Measurements from ENCODE around the gene SIRT2.
A peak's percentile ranks its signal among the peaks of the same experiment; 100 is the strongest.
"Not testable (repeated sequence)": the region's sequence is repeated elsewhere in the genome, so short reads cannot be mapped to it uniquely, and the experiment has no call there.

The SIRT2 gene

GRCh38 chr19:38842439-38843174 is 56.8 kb downstream of the SIRT2 start:
- peak; percentile 37 for DNase-seq

DNA sequence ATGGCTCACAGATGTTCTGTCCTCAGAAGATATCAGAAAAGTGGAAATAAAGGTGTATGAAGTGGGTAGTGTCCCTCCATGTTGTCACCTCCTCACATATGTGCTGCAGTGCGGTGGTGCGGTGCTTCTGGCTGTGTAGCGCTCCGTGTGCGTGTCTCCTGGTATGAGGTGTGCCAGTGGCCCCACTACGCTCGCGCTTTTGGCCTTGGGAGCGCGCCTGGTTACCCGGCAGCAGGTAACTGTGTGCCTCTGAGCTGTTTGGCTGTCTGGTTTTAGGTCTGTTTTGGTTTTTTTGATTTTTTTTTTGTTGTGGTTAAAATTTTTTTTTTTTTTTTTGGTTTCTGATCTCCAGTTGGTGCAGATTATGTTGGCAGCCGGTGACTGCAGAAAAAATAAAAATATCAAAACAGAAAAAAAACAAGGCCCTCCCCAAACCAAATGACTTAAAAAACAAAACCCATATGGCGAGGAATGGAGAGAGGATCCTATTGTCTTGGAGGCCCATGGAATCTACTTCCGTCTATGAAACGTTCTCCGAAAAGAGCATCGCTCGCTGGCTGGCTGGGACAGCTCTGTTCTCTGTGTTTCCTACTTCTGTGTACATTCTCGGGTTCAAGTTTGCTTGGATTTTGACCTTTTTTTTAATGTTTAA is 57.5 kb downstream of the SIRT2 start:
- DNase-seq, result peak; percentile 30

DNA sequence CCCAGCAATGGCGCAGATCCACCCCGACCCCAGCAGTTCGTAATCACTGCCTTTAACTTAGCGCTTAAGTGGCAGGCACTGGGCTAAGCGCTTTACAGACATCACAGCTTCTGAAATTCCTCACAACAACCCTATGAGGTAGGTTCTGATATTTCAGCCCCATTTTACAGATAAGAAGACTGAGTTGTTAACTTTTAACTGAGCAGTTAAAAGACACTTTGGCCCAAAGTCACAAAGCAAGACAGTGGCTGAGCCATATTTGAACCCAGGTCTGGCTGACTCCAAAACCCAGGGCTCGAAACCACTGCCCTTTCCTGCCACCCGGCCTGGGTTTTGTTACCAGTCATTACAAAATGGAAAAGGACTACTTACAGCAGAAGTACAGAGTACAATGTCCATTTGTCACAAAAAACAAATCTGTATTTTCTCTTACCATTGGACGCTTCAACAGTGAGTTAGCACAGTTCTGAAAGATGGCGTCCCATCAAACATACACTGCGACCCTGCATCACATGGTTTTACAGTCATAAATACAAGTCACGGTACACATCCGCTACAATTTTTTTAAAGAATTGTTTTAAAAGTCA is 58.1 kb downstream of the SIRT2 start:
- no peak for DNase-seq

GRCh38 chr19:38840583-38840968 is 58.8 kb downstream of the SIRT2 start:
- DNase-seq, result no peak

DNA sequence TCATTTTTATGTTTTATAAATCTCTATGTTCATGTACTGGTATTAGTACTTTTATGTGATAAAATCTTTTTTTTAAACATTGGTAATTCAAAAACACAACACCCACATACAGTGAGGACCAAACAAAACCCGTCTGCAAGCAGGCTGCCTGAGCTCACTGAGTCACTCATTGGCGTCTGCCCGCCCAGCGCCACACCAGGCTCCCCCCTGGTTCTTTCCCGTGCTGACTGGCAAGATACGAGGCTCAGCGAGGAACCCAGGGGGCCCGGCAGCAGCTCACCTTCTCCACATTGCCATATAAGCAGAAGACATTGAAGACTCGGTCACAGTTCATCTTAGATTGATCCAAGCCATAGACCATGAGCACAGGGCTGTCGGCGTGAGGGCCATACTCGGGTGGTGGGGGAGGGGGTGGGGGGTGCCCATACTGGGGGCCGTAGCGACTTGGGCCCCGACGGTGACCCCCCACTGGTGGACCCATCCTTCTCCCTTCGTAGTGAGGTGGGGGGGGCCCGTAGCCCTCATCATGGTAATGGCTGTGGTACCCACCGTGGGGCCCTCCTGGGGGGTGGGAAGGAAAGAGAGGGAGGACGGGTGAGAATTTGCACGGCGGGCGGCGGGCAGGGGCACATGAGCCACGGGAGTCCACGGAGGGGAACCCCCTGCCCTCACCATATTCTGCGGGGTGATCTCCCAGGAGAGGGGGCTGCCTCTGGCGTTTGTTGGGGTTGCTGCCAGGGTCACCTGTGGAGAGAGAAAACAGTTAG is 59.4 kb downstream of the SIRT2 start:
- no peak for DNase-seq

DNA sequence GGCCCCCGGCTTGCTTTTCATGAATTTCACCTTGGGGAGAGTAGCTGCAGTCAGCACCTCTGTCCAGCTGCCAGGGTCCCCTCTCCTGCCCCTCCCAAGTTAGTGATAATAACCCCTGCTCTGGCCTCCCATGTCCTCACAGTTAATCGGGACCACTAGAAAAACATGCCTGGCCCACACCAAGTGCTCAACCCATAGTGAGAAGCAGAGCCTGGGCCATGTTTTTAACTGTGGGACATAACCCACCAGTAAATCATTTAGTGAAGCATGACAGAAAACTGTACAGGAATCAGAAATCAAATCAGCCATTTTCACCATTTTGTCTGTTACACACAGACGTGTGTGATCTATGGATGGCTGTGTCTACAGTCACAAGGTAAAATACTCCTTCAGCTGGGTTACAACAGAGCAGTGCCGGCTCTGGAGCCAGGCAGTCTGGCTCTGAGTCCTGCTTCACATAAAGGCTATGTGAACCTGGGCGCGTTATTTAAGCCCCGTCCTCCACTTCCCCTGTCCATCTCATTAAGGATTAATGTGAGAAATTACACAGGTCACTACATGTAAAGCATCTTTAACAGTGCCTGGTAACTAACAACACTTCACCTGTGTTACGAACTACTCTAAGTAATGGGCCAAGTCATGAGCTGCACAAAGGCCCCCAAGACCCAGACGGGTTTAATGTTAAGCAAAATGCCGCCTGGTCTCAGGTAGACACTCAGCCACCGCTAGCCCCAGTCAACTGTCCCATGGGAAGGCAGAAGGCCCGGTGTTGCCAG is 60.2 kb downstream of the SIRT2 start:
- DNase-seq, result no peak

DNA sequence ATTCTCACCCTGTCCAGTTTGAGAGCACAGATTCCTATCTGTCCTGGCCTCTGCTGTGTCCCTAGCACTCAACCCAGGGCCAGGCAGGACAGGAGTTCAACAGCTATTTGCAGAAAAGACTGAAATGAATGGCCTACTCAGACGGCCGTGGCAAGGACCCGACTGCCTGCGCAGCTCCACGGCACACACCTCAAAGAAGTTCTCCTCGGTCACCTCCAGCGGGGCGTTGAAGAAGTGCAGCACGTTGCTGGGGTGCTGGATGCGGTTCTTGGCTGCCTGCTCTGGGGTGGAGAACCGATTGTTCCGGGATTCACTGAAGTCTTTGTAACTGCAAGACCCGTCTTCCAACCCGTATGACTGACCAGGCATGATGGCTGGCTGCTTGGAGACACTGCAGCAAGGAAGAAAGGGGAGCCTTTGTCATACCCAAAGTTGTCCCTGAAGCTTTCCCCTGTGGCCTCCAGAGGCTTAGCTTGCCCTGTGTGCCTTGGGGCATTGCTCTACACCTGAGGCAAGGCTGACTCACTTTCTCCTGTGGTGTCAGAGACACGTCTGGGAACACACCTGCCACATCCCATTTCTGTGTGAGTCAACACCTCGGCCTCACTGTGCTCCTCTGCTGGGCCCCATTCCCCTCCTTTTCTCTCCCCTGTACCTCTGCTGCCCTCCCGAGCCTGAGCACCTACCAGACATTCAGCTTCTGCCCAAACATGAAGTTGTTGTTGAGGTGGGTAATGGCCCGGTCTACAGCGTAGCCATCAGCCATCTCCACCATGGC is 61.0 kb downstream of the SIRT2 start:
- peak; percentile 47 for DNase-seq

GRCh38 chr19:38837656-38838121 is 61.7 kb downstream of the SIRT2 start:
- DNase-seq, result no peak

DNA sequence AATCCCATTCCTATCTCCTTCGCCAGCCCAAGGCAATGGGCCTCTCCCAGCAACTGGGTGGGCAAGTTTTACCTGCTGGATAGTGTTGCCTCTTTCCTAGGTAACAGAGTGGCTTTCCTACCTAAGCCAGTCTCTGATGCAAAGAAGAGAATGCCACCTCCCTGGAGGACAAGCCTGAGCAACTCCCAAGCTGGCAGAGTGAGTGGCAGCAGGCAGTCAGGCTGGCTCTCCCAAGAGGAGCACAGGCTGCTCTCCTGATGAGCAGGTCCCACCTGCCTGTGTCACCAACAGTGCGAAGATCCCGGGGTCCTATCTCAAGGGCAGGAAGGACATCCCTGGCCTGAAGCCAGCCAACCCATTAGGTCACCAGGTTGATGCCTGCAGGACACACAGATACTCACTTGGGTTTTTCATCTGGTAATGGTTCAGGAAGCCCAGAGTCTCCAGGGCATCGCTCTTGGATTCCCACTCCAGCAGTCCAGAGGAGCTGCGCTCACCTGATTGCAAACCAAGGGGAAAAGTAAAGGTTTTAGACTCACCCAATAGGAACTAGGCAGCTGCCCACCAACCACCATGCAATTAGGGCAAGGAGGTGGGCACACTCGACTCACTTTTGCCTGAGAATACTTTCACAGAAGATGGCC is 62.3 kb downstream of the SIRT2 start:
- DNase-seq, result no peak

- DNase-seq, result no peak
Measured at GRCh38 chr19:38836159-38836982, 63.0 kb downstream of the SIRT2 start.

- no peak for DNase-seq
Measured at GRCh38 chr19:38834590-38834989, 64.8 kb downstream of the SIRT2 start.

GRCh38 chr19:38834104-38834490 is 65.3 kb downstream of the SIRT2 start:
- no peak for DNase-seq

DNA sequence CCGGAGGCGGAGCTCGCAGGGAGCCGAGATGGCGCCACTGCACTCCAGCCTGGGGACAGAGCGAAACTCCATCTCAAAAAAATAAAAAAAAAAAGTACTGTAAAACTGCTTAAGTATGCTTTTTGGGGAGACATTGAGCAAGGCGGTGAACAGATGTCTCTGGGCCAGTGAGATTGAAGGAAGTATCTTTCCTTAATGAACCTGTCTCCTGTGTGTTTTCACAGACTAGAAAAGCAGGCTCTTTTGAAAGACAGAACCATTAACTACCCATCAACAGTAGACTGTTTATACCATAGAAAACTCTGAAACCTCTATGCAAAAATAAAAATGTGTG is 66.4 kb downstream of the SIRT2 start:
- DNase-seq, result no peak

DNA sequence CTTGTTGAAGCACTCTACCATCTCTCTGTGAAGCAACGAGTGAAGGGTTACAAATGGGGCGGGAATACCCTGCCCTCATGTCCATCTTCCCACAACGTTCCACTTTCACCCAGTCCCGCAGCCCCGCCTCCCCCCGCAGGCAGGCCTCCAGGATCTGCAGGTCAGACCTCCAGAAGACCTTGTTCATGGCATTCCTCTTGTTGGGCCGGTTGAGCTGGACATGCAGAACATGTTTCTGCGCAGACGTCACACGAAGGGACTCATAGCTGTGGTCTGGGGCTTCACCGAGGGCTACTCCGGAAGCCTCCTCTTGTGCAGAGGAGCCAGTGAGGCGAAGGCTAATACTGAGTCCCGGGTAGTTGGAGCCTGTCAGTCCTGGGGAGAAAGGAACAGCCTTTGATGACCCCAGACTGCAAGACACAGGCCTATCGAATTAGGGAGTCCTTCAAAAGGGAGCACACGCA is 68.2 kb downstream of the SIRT2 start:
- peak; percentile 14 for DNase-seq

GRCh38 chr19:38830039-38830733 is 69.2 kb downstream of the SIRT2 start:
- no peak for DNase-seq

DNA sequence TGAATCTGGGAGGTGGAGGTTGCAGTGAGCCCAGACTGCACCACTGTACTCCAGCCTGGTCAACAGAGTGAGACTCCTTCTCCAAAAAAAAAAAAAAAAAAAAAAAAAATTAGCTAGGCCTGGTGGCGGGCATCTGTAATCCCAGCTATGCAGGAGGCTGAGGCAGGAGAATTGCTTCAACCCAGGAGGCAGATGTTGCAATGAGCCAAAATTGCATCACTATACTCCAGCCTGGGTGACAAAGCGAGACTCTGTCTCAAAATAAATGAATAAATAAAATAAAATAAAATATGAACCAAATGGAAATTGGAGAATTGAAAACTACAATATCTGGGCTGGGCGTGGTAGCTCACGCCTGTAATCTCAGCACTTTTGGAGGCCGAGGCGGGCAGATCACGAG is 70.2 kb downstream of the SIRT2 start:
- not testable (repeated sequence) for DNase-seq

All from stimulated activated naive CD4-positive, alpha-beta T cell treated with Interleukin-2 at 50 U/mL for 16 hours (primary cell).